GM19099 (cell line): ENCODE measurements around the gene PSMA7.

Experiments used
- POLR2A ChIP-seq: IDR thresholded peaks from 3 replicates; pipeline ENCODE4 v1.6.1; 2011; ENCODE audit warnings: low read depth; ENCODE audit not compliant: insufficient read length; ENCODE audit errors: extremely low read depth

The PSMA7 gene

GRCh38 chr20:62137478-62138203, 5.6 kb downstream of the PSMA7 start:
- no peak for TF ChIP-seq POLR2A

DNA sequence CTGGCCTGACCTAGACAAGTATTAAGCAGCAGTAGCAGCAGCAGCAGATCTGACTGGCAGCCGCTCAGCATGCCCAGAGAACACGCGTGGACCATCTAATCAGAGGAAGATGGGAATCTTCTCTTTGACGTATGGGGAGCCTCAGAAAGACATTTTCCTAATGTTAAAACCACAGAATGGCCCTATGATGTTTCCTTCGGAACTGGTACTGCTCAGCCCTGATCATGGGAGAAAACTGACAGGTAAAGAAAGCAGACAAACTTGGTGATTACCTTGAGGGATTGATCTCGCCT, 6.2 kb downstream of the PSMA7 start:
- TF ChIP-seq POLR2A: no peak

DNA sequence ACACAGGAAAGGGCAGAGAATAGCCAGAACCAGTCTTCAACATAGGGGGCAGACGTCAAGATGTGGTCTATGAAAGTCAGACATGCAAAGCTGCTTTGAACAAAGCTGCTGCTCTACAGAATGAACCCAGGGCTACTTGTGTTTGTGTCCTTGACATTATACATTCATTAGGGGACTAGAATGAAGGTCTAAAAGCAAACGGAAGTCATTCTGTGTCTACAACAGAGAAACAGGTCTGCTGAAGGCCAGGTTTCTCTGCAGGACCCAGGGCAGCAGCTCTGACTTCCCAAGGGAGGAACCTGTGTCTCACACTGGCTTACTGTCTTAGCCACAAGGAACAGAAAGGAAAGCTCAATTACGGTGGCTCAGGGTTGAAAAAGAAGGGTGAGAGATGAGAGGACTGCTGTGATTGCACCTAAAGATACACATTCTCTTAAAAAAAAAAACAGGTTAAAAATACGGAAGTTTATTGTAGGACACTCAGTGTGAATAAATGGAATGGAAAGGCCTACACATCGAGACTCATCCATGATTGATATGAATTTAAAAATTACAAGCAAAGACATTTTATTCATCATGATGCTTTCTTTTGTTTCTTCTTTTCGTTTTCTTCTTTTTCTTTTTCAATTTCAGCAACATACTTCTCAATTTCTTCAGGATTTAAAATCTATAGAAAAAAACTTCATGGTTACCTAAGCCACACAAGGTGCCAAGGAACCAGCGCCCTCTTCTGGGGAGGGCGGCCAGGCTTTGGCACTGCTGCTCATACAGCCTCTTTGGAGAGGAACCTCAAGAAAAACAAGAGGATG, 6.7 kb downstream of the PSMA7 start:
- TF ChIP-seq POLR2A: no peak

DNA sequence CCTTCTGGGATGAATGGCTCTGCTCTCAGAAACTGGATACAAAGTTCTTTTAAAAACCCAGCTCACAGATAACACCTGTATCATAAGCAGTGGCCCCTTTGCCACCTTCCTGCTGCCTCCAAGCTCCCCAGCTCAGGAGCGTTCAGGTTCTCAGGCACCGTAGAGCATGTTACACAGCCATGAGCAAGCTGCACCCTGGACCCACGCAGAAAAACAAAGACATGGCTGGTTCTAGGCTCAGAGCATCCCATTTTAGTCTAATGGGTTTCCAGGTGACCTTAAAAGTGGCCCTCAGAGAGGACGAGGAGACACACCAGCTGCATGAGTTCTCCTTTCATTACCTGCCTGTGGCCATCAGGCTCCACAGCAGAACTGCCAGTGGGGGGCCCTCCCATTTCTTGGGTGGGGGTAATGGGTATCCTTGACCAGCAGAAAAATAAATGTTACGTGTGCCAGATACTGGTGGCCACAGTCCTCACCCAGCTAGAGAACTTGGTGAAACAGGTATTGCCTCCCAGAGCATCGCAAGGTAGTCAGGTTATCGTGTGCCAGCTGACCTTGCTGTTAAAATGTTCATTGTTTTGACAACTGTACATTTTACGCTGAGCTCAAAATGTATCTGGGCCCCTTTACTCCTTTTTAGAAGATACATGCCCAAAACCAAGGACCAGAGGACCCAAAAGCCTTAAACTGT, 7.5 kb downstream of the PSMA7 start:
- TF ChIP-seq POLR2A: no peak

- peak; percentile 9 for TF ChIP-seq POLR2A
These were observed 8.4 kb downstream of the PSMA7 start for GRCh38 chr20:62134735-62135231.

DNA sequence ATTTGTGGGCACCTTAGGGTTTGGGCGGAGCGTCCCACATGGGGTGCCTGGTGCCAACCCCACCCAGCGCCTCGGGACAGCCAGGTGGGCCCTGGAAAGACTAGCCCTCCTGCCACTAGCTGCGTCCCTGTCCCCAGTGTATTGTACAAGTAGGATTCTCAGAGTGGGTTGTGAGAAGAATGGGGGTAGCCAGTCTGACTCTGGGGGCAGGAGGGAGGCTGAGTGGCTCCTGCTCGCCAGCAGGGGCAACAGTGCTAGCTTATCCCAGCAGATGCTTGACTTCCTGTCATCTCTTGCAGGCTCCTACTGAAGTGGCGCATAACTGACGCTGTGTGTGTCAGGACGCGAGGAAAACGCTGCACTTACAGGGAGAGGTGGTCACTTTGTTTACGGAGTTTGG, 9.3 kb downstream of the PSMA7 start:
- no peak for TF ChIP-seq POLR2A

GRCh38 chr20:62133051-62133845, 9.9 kb downstream of the PSMA7 start:
- TF ChIP-seq POLR2A: no peak

DNA sequence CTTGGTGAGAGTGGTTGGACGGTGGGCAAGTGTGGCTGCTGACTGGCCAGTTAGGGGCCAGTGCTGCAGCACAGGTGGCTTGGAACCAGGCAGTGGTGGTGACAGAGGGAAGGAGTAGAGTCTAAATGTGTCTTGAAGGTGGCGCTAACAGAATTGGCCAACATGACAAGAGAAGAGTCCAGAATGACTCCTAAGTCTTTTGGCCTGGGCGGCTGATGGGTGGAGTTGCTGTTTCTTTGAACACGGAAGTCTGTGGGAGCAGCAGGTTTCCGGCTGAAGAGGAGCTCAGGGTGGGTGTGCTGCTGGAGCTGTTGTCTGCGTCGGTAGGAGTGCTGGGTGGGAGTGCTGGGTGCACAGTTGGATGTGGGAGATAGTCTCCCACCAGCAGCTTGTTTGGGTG, 10.8 kb downstream of the PSMA7 start:
- no peak for TF ChIP-seq POLR2A

GRCh38 chr20:62131560-62132320, 11.5 kb downstream of the PSMA7 start:
- no peak for TF ChIP-seq POLR2A

DNA sequence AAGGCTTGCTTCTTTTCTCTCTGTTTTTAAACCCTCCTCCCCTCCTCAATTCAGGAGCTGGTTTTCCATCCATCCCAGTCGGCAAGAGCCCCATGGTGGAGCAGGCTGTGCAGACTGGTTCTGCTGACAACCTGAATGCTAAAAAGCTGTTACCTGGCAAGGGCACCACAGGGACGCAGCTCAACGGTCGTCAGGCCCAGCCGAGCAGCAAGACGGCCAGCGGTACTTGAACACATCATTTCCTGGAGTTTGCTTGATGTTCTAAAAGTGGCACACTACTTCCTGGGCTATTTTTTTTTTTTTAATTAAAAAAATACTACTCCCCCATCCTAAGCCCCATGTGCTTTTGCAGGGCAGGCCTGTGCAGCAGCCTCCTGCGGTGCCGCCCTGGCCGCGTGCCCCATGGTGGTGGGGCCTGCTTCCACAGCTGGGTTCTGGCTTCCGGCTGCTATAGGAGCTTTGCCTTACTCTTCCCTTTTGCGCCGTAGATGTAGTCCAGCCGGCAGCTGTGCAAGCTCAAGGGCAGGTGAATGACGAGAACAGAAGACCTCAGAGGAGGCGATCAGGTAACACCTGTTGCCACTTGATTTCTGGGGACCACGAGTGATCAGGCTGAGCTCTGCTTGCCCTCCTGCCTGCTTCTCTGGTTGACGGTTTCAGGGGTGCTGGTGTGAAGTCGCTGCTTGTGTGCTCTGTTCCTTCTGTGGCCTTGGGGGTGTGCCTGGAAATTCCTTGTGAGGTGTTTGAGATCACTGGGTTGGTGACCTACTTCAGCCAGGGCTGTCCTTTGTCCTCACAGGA, 13.3 kb downstream of the PSMA7 start:
- TF ChIP-seq POLR2A: no peak

DNA sequence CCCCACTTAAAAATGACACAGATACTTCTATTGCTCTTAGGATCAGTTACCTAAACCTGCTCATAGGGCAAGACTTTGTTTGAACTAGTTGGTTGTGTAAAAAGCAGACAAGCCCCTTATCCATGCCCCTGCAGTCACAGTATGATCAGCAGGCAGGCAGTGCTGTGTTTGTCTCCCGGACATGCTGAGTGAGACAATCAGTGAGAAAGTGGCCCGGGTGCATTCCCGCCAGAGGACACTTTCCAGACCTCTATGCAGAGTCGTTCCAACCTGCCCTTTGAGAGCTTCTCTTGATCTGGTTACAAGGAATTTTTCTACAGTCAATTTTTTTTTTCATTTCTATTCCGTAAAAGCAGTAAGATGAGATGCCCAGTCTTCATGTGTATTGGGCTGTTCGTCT, 14.7 kb downstream of the PSMA7 start:
- no peak for TF ChIP-seq POLR2A

DNA sequence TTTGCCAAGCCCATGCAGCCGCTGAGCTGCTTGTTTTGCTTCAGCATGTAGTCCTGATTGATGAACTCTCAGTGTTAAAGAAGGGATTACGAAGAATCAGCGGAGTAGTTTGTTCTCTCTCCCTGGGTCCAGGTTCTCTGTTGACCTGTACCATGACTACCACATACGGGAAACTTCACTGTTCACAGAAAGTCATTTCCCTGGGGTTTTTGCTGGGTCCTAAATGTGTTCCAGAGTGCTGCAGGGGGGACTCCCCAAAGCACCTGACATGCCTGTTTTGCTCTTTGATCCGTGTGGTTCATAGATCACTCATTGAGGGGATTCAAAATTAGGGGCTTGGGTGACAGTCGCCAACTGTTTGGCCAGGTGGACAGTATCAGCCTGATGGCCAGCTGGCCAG, 15.4 kb downstream of the PSMA7 start:
- TF ChIP-seq POLR2A: no peak

DNA sequence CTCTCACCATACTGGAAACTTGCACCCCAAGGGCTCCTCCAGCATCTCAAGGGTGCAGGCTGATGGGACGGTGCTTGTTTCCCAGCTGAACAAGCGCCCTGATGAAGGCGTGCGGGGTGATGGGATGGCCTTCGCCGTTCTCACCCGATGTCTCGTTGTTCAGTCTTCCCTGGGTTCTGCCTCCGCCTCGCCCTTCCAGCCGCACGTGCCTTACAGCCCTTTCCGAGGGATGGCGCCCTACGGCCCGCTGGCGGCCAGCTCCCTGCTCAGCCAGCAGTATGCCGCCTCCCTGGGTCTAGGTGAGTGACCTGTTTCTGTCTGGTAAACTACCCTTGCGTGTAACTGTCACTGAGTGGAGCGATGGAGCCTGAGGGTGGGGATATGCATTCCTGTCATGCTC, 17.1 kb downstream of the PSMA7 start:
- TF ChIP-seq POLR2A: no peak
